ENCODE results near the gene WFDC8.

WFDC8 gene

DNA sequence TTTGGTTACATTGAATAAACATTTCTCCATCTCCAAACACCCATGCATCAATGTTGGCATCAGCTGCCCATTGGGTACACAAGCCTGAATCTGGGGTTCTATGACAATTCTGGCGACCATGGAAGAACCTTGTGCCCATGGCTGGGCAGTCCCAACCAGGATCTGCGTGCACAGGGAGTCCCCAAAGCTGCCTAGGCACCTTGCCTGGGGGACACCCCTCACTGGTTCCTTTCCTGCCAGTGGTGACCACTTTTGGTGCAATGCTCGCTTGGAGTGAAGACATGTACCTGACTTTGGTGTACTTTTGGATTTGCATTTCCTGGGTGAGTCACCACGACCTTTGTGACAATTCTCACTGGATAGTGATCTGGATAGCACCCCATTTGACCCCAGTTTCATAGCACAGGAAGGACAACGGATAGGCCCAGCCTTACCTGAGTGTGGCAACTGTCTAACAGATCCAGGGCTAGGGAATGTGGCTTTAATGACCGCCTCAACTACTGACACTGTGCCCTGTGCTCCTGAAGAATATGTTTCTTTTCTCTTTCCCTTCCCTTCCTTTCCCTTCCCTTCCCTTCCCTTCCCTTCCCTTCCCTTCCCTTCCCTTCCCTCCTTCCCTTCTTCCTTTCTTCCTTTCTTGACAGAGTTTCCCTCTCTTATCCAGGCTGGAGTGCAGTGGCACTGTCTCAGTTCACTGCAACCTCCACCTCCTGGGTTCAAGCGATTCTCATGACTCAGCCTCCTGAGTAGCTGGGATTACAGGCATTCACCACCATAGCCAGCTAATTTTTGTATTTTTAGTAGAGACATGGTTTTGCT lies 70.8 kb downstream of the WFDC8 start:
- TF ChIP-seq ZFP41 (tag by site-specific recombination; IDR thresholded peaks at IDR 0.05; ENCODE audit: borderline replicate concordance) (no peak), ZNF623 (tag by site-specific recombination; IDR thresholded peaks at IDR 0.05) (no peak), ZNF138 (tag by site-specific recombination; IDR thresholded peaks at IDR 0.05; ENCODE audit: borderline replicate concordance) (no peak), ZFP69B (tag by site-specific recombination; IDR thresholded peaks at IDR 0.05) (no peak), ZNF274 (IDR thresholded peaks at IDR 0.05; ENCODE audit: low read length) (no peak), ZNF274 (tag by site-specific recombination; IDR thresholded peaks at IDR 0.05; ENCODE audit: borderline replicate concordance) (no peak), ZNF112 (tag by site-specific recombination; IDR thresholded peaks at IDR 0.05) (no peak), ZNF707 (tag by site-specific recombination; IDR thresholded peaks at IDR 0.05) (no peak), ZNF423 (tag by site-specific recombination; IDR thresholded peaks at IDR 0.05) (no peak), ZNF239 (tag by site-specific recombination; IDR thresholded peaks at IDR 0.05) (no peak), ZNF677 (tag by site-specific recombination; IDR thresholded peaks at IDR 0.05) (no peak), ZNF175 (tag by site-specific recombination; IDR thresholded peaks at IDR 0.05) (no peak), GLI2 (tag by site-specific recombination; IDR thresholded peaks at IDR 0.05; ENCODE audit: borderline replicate concordance, low read depth) (no peak), KLF1 (tag by site-specific recombination; IDR thresholded peaks at IDR 0.05) (no peak), ZNF510 (tag by site-specific recombination; IDR thresholded peaks at IDR 0.05; ENCODE audit: insufficient replicate concordance) (no peak), ZBTB48 (tag by site-specific recombination; IDR thresholded peaks at IDR 0.05) (no peak), ZNF558 (tag by site-specific recombination; IDR thresholded peaks at IDR 0.05) (no peak)
- TF ChIP-seq, protein P1, sequence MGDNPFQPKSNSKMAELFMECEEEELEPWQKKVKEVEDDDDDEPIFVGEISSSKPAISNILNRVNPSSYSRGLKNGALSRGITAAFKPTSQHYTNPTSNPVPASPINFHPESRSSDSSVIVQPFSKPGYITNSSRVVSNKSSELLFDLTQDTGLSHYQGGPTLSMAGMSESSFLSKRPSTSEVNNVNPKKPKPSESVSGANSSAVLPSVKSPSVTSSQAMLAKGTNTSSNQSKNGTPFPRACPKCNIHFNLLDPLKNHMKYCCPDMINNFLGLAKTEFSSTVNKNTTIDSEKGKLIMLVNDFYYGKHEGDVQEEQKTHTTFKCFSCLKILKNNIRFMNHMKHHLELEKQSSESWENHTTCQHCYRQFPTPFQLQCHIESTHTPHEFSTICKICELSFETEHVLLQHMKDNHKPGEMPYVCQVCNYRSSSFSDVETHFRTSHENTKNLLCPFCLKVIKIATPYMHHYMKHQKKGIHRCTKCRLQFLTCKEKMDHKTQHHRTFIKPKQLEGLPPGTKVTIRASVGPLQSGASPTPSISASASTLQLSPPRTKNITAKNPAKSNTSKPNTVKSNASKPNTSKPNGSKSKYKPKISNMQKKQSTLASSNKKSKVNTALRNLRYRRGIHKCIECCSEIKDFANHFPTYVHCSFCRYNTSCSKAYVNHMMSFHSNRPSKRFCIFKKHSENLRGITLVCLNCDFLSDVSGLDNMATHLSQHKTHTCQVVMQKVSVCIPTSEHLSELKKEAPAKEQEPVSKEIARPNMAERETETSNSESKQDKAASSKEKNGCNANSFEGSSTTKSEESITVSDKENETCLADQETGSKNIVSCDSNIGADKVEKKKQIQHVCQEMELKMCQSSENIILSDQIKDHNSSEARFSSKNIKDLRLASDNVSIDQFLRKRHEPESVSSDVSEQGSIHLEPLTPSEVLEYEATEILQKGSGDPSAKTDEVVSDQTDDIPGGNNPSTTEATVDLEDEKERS (tag by site-specific recombination; IDR thresholded peaks at IDR 0.05), result no peak
- TF ChIP-seq, protein P2, sequence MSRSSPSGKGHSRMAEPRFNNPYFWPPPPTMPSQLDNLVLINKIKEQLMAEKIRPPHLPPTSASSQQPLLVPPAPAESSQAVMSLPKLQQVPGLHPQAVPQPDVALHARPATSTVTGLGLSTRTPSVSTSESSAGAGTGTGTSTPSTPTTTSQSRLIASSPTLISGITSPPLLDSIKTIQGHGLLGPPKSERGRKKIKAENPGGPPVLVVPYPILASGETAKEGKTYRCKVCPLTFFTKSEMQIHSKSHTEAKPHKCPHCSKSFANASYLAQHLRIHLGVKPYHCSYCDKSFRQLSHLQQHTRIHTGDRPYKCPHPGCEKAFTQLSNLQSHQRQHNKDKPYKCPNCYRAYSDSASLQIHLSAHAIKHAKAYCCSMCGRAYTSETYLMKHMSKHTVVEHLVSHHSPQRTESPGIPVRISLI (tag by site-specific recombination; IDR thresholded peaks at IDR 0.05), result no peak
- H3K36me3 ChIP-seq (ENCODE audit: control insufficient read depth in 2 of 2, insufficient read depth in 1 of 2, low read length in 2 of 2), result no peaks in the 10 kb centered on the region
- H3K9me3 ChIP-seq (ENCODE audit: control insufficient read depth, insufficient read depth, low read depth, low read length), result no peaks in the 10 kb centered on the region
- H3K27ac ChIP-seq (ENCODE audit: extremely low read depth, low read depth, low read length), result no peak overlapping the region
- no peaks in the 10 kb centered on the region for H3K4me1 ChIP-seq (ENCODE audit: control insufficient read depth, insufficient read depth, low read length)
- ChIA-PET POLR2A (no interaction called here), CTCF (no interaction called here)
- no peak overlapping the region for H3K4me3 ChIP-seq (ENCODE audit: low read depth, low read length)

DNA sequence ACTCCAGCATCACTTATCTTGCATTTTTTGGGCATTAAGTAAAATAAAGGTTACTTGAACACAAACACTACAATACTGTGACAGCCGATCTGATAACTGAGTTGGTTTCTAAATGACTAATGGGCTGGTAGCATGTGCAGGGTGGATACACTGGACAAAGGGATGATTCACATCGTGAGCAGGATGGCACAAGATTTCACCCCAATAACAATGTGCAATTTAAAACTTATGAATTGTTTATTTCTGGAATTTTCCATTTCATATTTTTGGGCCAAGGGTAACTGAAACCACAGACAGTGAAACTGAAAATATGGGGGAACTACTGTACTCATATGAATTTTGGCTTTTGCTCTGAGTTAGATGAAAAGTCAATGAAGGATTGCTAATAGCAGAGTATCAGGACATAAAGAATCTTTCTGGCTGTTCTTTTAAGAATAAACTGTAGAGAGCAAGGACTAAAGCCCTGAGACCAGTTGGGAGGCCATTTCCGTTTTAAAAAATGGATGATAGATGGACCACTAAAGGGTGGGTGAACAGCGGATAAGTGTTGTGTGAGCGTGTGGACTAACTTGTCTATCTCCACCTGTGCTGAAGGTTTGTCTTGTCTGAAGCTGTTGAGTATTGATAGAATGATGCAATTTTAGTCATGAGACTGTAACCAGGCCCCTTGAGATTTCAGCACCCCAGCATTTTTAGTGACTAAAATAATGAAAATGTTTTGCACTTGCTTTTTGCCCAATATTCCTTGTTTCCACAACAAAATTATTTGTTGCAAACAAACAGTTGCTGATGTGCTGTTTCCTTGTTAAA lies 71.9 kb downstream of the WFDC8 start:
- Histone ChIP-seq H3K9me3 (ENCODE audit: control insufficient read depth, insufficient read depth, low read depth, low read length) (no peaks in the 10 kb centered on the region), H3K36me3 (ENCODE audit: control insufficient read depth in 2 of 2, insufficient read depth in 1 of 2, low read length in 2 of 2) (no peaks in the 10 kb centered on the region), H3K4me1 (ENCODE audit: control insufficient read depth, insufficient read depth, low read length) (no peaks in the 10 kb centered on the region), H3K4me3 (ENCODE audit: low read depth, low read length) (no peak overlapping the region), H3K27ac (ENCODE audit: extremely low read depth, low read depth, low read length) (no peak overlapping the region)
- no peak for TF ChIP-seq ZNF19 (tag by site-specific recombination; IDR thresholded peaks at IDR 0.05; ENCODE audit: low read depth)
- TF ChIP-seq ZNF768 (tag by site-specific recombination; IDR thresholded peaks at IDR 0.05), result no peak
- TF ChIP-seq, protein P3, sequence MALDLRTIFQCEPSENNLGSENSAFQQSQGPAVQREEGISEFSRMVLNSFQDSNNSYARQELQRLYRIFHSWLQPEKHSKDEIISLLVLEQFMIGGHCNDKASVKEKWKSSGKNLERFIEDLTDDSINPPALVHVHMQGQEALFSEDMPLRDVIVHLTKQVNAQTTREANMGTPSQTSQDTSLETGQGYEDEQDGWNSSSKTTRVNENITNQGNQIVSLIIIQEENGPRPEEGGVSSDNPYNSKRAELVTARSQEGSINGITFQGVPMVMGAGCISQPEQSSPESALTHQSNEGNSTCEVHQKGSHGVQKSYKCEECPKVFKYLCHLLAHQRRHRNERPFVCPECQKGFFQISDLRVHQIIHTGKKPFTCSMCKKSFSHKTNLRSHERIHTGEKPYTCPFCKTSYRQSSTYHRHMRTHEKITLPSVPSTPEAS (tag by site-specific recombination; IDR thresholded peaks at IDR 0.05), result no peak
- no peak for TF ChIP-seq KLF1 (tag by site-specific recombination; IDR thresholded peaks at IDR 0.05)
- TF ChIP-seq ZNF121 (tag by site-specific recombination; IDR thresholded peaks at IDR 0.05), result no peak
- ChIA-PET POLR2A (no interaction called here), CTCF (no interaction called here)
